Islet of Langerhans (tissue), 1 donor: Measurements from ENCODE around the gene TLL2.
A peak's percentile ranks its signal among the peaks of the same experiment; 100 is the strongest.

ENCODE experiments used
- FAIRE-seq: peaks from one replicate; lab custom pipeline; 2011; peaks lifted over from hg19 to GRCh38; lab: Jason Lieb, UNC

TLL2 gene

GRCh38 chr10:96389785-96390184 is 123.9 kb downstream of the TLL2 start:
- no peak for FAIRE-seq

DNA sequence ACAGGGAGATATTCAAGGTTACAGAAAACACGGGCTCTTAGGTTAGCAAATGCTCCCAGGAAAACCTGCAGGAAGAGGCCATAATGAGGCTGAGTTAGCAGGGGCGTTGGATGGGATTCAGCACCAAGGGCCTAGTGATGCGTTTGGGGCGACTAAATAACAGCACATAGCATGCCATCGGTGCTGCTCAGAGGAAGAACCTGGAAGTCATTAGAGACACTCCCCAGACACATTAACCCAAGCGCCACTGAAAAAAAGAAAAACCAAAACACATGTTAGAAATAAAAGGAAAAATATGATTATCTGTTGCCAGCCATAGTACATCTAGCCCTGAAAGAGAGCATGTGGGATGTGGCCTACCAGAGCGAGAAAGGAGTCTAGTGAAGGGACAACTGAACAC is 126.1 kb downstream of the TLL2 start:
- FAIRE-seq: no peak

- FAIRE-seq: no peak
Measured at GRCh38 chr10:96387161-96387560, 126.6 kb downstream of the TLL2 start.

GRCh38 chr10:96384506-96384905 is 129.2 kb downstream of the TLL2 start:
- FAIRE-seq: no peak

- no peak for FAIRE-seq
Measured at GRCh38 chr10:96380821-96381220, 132.9 kb downstream of the TLL2 start.

- FAIRE-seq: no peak
Measured at GRCh38 chr10:96379758-96380157, 134.0 kb downstream of the TLL2 start.

- no peak for FAIRE-seq
Measured at GRCh38 chr10:96378741-96379140, 135.0 kb downstream of the TLL2 start.

- FAIRE-seq: no peak
Measured at GRCh38 chr10:96377816-96378294, 135.9 kb downstream of the TLL2 start.

GRCh38 chr10:96376483-96376882 is 137.2 kb downstream of the TLL2 start:
- no peak for FAIRE-seq

DNA sequence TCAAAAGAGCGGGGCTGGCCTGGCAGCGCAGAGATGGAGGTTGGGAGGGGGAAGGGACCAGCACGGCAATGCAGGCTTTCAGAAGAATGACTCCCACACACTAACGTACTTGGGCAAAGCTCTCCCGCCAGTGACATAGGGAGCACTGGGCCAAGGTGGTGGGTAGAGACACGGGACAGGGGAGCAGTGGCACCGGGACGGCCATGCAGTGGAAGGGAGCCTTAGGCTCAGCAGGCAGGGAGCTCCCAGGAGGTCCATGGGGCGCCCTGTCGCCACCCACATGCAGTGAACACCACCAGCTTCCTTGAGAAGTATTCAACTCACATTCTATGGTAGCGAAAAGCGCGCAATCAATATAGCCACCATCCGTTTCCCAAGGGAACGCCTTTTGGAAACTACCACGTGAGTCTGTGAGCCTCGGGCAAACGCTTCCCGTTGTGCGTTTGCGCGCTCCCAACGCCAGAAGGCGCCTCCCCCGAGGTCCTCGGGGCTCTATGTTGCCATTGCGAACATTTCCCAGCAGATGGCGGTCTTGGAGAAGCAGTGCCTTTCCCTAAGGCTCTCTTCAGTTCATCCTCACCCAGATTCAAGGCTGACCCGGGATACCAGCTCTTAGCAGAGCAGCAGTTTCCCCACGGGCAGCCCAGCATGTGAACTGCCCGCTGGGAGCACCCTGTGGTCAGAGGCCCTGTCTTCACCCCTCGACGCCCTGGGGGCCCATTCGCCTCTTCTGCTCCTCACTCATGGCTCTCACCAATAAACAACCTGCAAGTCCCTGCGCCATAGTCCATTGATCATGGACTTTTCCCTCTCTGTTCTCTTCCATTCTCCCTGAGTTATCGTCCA is 138.5 kb downstream of the TLL2 start:
- FAIRE-seq: peak; percentile 56

DNA sequence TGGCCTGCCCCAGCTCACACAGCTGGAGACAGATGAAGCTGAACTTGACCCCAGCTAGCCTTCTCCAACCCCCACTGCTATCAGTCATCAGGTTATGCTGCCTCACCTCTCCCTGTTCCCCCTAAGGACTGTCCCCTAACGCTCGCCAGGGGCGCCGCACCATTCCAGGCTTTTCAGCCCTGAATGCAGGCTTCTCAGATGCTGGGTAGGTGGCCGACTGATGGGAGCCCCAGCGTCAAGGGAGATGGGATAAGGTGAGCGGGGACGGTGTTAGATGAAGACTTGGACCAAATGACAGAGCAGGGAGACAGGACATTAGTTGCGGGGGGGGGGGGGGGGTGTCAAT is 139.1 kb downstream of the TLL2 start:
- no peak for FAIRE-seq

- no peak for FAIRE-seq
Measured at GRCh38 chr10:96374004-96374403, 139.7 kb downstream of the TLL2 start.

- no peak for FAIRE-seq
Measured at GRCh38 chr10:96371356-96371755, 142.4 kb downstream of the TLL2 start.

DNA sequence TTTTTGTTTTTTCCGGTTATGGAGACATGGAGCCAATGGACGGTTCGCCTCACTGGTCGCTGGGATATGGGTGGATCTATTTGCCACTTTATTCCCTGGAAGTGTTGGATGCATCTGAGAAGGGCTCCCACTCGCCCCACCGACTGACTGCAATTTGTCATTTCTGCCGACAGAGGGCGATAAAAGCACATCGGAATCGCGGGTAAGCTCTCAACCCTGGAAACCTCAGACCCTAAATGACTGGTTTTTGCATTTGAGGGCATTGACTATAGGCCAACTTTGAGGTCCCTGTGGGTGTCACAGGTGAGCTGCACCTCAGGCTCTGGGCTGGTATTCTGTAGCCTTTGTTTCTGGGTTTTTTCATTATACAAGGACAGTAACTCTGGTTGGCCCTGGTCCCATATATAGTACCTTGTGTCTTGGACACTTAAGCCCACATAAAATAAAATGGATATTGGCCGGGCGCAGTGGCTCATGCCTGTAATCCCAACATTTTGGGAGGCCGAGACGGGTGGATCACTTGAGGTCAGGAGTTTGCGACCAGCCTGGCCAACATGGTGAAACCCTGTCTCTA is 143.1 kb downstream of the TLL2 start:
- no peak for FAIRE-seq

DNA sequence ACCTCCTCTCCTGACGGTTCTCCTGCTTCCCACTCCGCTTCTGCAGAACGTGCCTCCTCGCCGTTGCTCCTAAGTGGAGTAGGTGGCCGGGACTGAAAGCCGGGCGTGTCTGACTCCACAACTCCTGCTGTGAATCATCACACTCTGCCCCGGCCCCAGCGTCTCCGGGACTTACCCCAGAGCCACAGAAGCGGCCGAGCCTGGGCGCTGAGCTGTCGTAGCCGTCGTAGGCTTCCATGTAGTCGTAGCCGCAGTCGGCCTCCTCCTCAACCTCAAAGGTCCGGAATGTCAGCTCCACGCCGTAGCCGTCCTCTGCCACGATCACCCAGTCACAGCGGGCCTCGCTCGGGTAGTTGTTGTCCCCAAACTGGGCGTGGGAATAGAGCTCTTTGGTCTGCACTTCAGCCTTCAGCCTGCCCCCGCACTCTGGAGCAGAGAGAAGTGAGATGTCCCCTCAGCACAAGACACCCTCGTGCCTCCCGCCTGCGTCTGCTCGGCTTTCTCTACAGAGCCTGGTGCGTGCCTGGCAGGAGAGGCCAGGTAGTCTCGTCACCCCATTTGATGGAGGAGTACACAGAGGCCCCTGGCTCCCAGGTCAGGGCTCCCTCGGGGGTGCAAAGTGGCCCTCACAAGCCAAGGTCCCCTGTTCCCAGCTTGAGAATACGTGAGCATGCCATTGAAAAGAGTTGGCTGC is 143.7 kb downstream of the TLL2 start:
- no peak for FAIRE-seq

GRCh38 chr10:96368971-96369370 is 144.8 kb downstream of the TLL2 start:
- FAIRE-seq: no peak

DNA sequence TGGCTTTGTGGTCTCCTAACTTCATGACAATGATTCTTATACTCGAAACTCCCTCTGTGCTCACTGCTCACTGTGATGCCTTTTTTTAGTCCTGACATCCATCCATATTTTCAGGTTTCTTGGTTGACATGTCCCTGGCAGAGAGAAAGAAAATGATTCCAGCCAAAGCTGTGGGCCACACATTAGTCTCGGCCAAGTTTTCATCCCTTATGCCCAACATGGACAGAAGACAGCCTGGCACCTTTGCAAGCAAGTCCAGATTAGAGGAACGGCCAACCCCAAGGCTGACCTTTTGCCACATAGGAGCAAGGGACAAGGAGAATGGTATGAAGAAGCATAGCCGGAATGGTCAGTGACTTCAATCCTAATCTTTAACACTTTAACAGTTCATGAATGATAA is 146.3 kb downstream of the TLL2 start:
- no peak for FAIRE-seq

GRCh38 chr10:96366508-96366907 is 147.2 kb downstream of the TLL2 start:
- FAIRE-seq: no peak

DNA sequence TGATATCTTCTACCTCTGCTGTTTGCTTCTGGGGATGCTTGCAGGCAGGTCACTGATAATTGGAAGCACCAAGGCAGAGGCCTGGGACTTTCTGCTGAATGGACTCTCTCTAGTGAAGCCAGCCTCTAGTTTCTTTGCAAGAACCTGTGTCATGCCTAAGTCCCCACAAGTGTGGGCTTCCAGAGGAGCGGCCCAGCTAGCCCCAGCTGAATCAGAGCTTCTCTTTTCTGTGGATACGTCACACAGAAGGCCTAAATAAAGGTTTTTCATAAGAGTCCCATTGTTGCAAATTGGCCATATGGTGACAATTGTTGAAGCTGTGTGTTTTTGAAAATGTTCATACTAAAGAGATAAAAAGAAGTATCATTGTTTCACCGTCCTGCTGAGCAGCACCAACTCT is 148.2 kb downstream of the TLL2 start:
- no peak for FAIRE-seq

DNA sequence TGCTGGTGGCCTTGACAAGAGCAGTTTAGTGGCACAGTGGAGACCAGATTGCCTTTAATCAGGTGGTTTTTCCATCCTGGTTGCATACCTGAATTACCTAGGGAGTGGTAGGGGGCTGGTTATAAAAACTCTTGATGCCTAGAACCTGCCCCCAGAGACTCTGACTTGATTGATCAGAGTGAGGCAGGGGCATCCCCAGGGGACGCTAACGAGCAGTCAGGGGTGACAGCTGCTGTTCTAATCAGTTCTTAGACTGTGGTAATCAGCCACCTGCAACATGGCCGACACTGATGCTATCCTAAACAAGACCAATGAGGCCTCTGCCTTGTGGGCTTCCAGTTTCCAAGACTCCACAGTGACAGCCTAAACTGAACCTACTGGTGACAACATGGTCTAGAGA is 153.0 kb downstream of the TLL2 start:
- no peak for FAIRE-seq

GRCh38 chr10:96360331-96360730 is 153.4 kb downstream of the TLL2 start:
- no peak for FAIRE-seq

DNA sequence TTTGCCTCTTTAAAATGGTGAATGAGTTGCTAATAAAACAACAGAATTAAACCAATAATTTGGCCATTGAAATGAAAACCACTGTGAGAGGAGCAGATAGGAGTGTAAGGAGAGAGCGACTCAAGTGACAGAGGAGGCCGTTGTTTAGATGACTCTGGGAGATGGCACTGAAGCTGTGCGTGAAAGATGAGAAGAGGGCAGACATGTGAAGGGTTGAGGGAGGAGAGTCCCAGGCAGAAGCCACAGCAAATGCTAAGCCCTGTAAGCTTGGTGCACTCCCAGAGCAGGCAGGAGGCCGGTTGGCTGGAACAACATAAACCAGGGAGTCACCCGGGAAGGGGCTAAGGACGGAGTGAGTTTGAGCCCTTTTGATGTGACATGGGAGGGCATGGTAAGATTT is 154.1 kb downstream of the TLL2 start:
- FAIRE-seq: no peak

DNA sequence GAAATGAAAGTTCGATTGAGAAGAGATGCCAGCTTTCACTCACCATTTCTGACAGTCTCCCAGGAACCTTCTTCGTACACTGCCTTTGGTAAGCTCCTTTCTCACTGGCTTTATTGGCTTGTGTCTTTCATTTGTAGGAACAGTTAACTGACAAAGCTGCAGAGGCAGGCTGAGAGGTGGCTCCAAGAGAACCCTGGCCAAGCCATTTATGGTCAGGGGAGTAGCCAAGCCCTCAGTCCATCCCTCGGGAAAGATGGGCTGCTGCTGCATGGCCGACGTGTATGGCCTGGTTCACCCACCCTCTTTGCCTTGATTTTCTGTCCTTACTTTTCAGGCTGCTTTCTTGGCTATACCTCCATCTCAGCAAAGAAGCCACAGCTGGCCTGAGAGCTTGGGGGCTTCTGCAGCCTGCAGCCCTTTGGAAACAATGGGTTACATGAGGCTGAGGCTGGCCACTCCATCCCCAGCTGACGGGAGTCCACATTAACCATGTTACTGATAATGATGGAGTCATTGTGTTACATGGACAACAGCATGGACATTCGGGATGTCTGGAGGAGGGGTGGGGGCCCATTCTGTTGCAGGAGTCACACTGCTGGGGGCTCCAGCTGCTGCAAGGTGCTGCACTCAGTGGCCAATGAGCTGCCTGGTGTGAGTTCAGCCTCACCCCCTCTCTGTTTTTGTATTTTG is 154.7 kb downstream of the TLL2 start, which contains the start of gene OPALIN:
Gene OPALIN (minus strand): TSS at position 152 of the 690 bp plus-strand sequence. CDS start 106 bp downstream, at position 46.
- no peak for FAIRE-seq
